ENCODE measurements around the gene MLPH.

DNA sequence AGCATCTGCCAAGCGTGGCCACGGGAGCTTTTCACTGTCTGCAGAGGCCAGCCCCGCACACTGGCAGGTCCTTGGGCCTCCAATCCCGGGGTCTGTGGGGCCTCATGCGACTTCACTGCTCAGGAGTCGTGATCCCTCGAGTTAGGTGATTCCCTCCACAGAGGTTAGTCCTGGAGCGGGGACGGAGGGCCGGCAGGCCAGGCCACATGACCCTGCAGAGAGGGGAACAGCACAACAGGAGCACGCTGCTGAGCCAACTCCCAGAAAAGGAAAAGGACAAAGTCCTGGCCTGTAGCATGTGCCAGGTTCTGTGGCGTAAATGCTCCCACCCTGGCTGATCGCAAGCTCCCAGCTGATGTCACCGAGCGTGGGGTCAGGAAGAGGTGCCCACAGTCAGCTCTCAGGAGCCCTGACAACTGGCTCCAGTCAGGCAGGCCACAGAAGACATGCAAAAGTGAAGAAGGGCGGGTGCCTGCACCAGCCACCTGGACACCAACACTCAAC lies 64.1 kb downstream of the MLPH start:
- TF ChIP-seq EZH2 (IDR thresholded peaks at IDR 0.05; ENCODE audit: low read depth) (no peak), CTCF (conservative IDR thresholded peaks at IDR 0.05) (no peak)

Data from PC-9 (cell line).